Measurements from ENCODE around the gene WDR5B.

The WDR5B gene

DNA sequence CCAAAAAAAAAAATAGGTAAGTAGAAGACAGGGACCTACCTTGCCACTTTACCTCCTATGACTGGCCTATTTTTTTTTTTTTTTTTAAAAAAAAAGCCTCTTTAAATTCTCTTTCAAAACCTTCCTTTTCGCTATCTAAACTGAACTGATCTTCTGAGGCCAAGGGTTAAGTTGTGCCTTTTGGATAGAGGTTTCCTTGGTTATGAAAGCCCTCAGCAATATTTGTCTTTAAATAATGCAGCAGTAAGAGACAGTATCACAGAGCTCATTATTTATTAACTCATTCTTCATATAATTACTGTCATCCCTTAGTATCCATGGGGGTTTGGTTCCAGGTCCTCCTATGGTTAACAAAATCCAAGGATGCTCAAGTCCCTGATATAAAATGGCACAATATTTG lies 41.8 kb downstream of the WDR5B start:
- no peak for DNase-seq (ENCODE audit: extremely low read depth in 1 of 2, low read depth in 1 of 2)

DNA sequence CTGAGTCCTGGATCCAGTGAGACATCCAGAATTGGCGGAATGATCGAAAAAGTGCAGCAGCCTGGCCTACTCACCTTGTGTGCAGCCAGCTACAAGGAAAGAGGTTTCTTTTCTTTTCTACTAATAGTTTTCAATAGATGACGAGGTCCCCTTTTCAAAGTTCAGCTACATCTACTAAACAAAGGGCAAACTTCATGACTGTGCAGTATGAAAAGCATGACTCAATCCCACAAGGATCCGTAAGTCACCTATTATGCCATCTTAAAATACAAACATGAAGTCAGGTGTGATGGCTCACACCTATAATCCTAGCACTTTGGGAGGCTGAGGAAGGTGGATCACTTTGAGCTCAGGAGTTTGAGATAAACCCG lies 49.5 kb downstream of the WDR5B start:
- DNase-seq (ENCODE audit: extremely low read depth in 1 of 2, low read depth in 1 of 2) = no peak

DNA sequence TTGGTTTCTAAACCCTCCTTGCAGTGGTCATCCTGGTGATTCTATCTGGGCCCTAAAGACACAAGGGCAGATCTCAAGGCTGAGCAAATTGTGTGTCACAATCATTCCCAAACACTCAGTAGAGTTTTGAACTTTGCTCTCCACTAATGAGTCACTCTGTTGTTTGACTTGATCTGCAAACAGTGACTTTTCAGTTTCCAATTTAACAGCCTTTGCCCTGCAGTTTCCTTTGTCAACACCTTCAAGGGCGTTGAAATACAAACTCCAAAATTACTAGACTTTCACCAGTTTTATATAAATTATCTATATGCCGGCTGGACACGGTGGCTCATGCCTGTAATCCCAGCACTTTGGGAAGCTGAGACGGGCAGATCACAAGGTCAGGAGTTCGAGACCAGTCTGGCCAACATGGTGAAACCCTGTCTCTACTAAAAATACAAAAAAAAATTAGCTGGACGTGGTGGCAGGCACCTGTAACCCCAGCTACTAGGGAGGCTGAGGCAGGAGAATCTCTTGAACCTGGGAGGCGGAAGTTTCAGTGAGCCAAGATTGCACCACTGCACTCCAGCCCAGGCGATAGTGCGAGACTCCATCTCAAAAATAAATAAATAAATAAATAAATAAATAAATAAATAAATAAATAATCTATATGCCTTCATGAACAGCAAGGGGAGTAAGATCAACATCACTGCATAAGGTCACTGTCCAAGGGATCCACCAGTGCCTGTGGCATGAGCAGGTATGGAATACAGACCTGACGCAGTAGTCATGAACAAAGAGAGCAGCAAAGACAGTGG lies 50.1 kb downstream of the WDR5B start:
- DNase-seq (ENCODE audit: extremely low read depth in 1 of 2, low read depth in 1 of 2) = peak in 1 of 2 donors; percentile 16

DNA sequence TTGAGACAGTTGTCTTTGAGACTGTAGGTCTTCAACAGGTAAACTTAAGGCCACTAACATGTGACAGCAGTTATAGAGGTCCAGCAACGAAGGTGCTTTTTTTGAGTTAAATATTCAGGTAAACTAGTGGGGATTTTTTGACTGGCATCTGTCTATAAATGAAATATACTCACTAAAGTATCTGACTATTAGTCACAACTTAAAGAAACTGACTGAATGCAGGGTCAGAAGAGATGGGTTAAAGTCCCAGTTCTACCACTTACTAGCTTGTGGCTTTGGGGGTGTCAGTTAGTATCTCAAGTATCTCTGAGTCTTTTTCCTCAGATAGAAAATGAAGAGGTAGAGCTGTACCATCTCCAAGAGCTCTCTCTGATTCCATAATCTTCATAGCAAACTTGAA lies 50.8 kb downstream of the WDR5B start:
- DNase-seq (ENCODE audit: extremely low read depth in 1 of 2, low read depth in 1 of 2) = no peak

DNA sequence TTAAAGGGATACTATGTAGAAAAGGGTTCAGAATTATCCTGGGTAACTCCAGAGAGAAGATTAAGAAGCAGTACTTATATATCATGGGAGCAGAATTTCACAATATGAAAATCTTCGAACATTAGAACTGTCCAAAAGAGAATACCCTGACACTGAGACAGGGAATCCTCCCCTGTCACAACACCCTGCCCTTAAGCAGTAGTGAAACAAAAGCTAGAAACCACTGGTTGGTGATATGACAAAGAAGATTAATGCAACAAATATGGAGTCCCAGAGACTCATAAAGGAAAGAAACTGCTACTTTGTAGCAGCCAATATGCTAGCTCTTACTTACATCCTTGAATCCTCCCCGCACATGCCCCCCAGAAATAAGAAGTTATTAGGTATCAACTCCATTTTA lies 51.4 kb downstream of the WDR5B start:
- DNase-seq (ENCODE audit: extremely low read depth in 1 of 2, low read depth in 1 of 2) = no peak

Measured in stimulated activated CD8-positive, alpha-beta memory T cell treated with anti-CD3 and anti-CD28 coated beads, Interleukin-7, amount 100 ng/mL, for 48 hours (primary cell).